Progenitor cell of endocrine pancreas (in vitro differentiated cells): ENCODE data around the gene WIZ. TPM values are rescaled to one million over a fixed set of nuclear protein-coding genes. Genes with fewer than 3 reads are reported as not detected.

Source experiments
- DNase-seq: peaks from one replicate; pipeline ENCODE4 v3.0.0; 2021; ENCODE audit warnings: low spot score; ENCODE audit not compliant: unreplicated experiment
- H3K27ac Mint-ChIP-seq: 2 replicates; pipeline ENCODE4 v1.8.0; 2021; ENCODE audit warnings: mild to moderate bottlenecking, moderate library complexity, mixed read lengths
- H3K27me3 Mint-ChIP-seq: 2 replicates; pipeline ENCODE4 v1.8.0; 2021; ENCODE audit warnings: mixed read lengths
- H3K36me3 Mint-ChIP-seq: 2 replicates; pipeline ENCODE4 v1.8.0; 2022; ENCODE audit warnings: mixed read lengths; ENCODE audit not compliant: insufficient read depth
- H3K4me1 Mint-ChIP-seq: 2 replicates; pipeline ENCODE4 v1.8.0; 2021; ENCODE audit warnings: low read depth, mixed read lengths
- H3K4me3 Mint-ChIP-seq: 2 replicates; pipeline ENCODE4 v1.8.0; 2021; ENCODE audit warnings: low read depth, mild to moderate bottlenecking, moderate library complexity, mixed read lengths
- H3K9me3 Mint-ChIP-seq: 2 replicates; pipeline ENCODE4 v1.8.0; 2021; ENCODE audit warnings: low read depth, mixed read lengths
- CTCF ChIP-seq: fragments of 200-600 bp; sonication (generic); IDR thresholded peaks from one replicate; pipeline ENCODE4 v1.5.0; 2021; ENCODE audit warnings: antibody characterized with exemption, mild to moderate bottlenecking; ENCODE audit not compliant: unreplicated experiment
- total RNA-seq: library from RNA; stranded (reverse); gene quantifications from 2 replicates; pipeline ENCODE4 v1.2.1, GENCODE V29; 2021

The WIZ gene
- total RNA-seq, 1 donor from 2014 or later: 61.6 TPM

- Mint-ChIP-seq H3K4me3 (no peak overlapping the region), H3K4me1 (peaks cover 2% of the 10 kb centered on the region), H3K36me3 (no peaks in the 10 kb centered on the region), H3K27me3 (peaks cover 75% of the 10 kb centered on the region), H3K27ac (no peak overlapping the region), H3K9me3 (no peaks in the 10 kb centered on the region)
- DNase-seq: no peak
- TF ChIP-seq CTCF: no peak
These were observed 8.1 kb upstream of the WIZ start for GRCh38 chr19:15457701-15458484.

DNA sequence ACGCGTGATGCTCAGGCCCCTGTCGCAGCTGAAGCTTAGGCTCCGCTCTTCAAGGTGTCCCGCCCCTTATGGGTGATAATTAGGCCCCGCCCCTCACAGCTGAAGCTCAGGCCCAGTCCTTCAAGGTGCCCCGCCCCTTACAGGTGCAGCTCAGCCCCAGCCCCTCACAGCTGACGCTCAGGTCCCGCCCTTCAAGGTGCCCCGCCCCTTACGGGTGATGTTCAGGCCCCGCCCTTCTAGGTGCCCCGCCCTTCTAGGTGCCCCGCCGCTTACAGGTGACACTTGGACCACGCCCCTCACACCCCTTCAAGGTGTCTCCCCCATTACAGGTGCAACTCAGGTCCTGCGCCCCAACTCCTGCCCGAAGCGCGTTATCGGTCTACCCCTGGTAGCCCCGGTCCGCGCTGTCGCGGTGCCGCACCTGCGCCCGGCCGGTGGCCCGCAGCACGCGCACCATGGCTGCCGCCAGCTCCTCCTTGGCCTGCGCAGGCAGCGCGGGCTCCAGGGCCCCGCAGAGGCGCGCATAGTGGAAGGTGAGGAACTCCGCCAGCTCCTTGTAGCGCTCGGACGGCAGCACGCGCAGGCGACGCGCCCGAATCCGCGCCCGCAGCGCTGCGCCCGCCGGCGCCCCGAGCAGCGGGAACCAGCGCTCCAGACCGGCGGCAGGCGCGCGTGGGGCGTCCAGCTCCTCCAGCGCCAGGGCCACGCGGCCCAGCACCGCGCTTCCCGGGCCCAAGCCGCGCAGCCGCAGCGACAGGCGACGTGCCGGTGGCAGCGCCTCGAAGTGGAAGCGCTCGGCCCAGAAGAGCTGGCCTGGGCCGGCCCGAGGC is 7.3 kb upstream of the WIZ start:
- H3K4me3 Mint-ChIP-seq: no peak overlapping the region
- H3K4me1 Mint-ChIP-seq: peaks cover 2% of the 10 kb centered on the region
- no peaks in the 10 kb centered on the region for H3K36me3 Mint-ChIP-seq
- no peak for TF ChIP-seq CTCF
- no peak for DNase-seq
- no peaks in the 10 kb centered on the region for H3K9me3 Mint-ChIP-seq
- H3K27ac Mint-ChIP-seq: no peak overlapping the region
- H3K27me3 Mint-ChIP-seq: peaks cover 70% of the 10 kb centered on the region

DNA sequence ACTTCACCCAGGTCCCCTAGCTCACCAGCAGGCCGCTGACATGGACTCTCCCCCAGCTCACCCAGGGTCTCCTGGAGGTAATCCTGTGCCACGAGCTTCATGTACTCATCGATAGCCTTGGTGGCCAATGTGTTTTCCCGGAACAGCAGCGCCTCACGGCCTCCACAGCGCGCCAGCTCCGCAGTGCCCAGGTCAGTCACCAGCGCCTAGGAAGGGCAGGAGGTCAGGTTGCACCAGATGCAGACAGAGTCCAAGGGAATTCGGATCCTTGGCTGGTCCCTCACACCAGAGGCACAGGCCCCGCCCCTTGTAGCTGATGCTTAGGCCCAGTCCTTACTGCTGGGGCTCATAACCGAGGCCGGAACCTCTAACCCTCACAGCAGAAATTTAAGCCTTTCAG is 6.7 kb upstream of the WIZ start:
- no peak overlapping the region for H3K4me3 Mint-ChIP-seq
- H3K27me3 Mint-ChIP-seq: peaks cover 65% of the 10 kb centered on the region
- H3K27ac Mint-ChIP-seq: no peak overlapping the region
- no peaks in the 10 kb centered on the region for H3K9me3 Mint-ChIP-seq
- no peaks in the 10 kb centered on the region for H3K36me3 Mint-ChIP-seq
- DNase-seq: no peak
- TF ChIP-seq CTCF: no peak
- H3K4me1 Mint-ChIP-seq: peaks cover 4% of the 10 kb centered on the region

- Mint-ChIP-seq H3K27ac (no peak overlapping the region), H3K9me3 (no peaks in the 10 kb centered on the region), H3K4me1 (peaks cover 4% of the 10 kb centered on the region), H3K36me3 (no peaks in the 10 kb centered on the region), H3K4me3 (no peak overlapping the region), H3K27me3 (peaks cover 66% of the 10 kb centered on the region)
- no peak for DNase-seq
- TF ChIP-seq CTCF: no peak
These were observed 6.2 kb upstream of the WIZ start for GRCh38 chr19:15455996-15456395.
